IPS DF 4.7 (cell line): ENCODE measurements around the gene CCDC183.

Experiments used
- DNase-seq: peaks from one replicate; pipeline ENCODE4 v3.0.0-alpha.2; 2013; ENCODE audit warnings: low spot score; ENCODE audit errors: extremely low read depth

The CCDC183 gene

DNA sequence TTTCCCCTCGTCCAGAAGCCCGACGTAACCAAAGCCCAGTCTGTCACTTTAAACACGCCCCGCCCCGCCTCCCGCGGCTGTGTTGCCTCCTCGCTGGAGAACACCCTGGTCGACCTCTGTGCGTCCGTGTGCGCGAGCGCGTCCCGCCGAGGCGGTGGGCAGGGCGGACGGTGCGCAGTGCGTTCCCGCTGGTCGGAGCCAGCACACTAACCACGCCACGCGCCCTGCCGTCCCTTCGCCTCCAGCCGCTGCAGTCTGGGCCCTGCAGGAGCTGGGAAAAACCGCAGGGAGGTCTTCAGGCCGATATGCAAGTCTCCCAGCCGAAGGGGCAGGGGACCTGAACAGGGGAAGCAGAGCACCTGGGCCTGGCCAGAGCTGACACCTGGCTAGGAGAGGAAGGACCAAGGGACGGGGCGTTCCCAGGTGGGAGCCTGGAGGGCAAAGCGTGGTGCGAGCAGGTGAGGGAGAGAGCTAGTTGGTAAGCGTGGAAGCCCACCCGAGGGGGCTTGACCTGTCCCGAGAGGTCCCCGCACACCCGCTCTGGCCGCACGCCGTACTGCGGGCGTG, 51.8 kb downstream of the CCDC183 start:
- DNase-seq, result no peak

DNA sequence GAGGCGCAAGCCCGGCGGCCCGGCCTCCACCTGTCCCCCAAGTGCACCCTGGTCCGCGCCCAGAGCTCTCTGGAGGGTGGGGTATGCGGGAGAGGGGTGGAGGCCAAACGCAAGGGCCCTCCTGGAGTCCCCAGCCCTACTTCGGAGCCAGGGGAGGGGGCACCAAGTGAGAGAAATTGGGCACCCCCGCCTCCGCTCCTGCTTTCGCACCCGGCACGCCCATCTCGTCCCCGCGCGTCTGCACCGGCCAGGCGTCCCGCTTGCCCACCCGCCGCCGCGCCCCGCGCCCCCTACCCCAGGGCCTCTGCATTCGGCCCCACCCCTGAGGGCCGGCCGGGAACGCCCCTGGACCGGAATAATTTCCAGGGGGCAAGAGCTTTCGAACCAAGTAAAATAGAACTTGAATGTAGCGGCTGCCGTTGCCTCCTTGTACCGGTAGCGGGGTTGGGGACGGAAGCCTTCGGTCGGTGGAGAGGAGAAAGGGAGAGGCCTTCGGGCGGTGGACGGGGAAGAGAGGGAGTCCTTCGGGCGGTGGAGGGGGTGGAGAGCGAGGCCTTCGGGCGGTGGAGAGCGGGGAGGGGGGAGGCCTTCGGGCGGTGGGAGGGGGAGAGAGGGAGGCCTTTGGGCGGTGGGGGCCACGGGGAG, 52.4 kb downstream of the CCDC183 start:
- DNase-seq, result no peak

DNA sequence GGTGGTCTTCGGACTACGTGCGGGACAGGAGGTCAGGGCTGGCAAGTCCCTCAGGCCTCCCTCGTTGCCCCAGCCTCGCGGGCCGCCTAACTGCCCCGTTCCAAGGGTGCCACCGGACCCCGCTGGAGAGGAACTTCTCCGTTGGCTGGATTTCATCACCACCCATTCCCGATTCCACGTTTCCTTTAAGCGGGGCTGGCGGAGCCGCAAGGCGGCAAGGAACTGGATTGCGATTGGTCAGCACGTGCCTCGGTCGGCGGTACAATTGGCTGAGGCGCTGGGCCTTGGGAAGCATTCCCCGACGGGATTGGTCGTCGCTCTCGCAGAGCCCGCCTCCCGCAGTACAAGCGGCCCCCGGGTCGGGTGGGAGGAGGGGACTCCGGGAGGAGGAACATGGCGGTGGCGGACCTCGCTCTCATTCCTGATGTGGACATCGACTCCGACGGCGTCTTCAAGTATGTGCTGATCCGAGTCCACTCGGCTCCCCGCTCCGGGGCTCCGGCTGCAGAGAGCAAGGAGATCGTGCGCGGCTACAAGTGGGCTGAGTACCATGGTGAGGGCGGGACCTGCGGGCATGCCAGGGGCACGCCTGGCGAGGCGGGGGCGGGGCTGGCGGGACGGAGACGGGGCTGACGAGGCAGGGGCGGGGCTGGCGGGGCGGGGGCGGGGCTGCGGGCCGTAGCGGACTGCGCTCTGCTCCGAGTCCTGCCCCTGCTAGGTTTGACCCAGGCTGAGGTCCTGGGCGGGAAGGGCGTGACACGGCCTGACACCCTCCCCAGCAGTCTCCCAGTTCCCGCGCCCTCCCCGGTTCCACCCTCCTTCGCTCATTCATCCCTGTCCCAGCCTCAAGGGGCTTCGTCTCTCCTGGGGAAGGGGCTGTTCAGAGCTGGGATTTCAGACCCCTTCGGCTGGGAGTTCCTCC, 53.2 kb downstream of the CCDC183 start, which contains the start of gene PHPT1:
PHPT1 (plus strand) TSS at position 372 of the 922 bp plus-strand sequence; CDS start at position 394, 22 bp downstream.
- peak; percentile 99 for DNase-seq

DNA sequence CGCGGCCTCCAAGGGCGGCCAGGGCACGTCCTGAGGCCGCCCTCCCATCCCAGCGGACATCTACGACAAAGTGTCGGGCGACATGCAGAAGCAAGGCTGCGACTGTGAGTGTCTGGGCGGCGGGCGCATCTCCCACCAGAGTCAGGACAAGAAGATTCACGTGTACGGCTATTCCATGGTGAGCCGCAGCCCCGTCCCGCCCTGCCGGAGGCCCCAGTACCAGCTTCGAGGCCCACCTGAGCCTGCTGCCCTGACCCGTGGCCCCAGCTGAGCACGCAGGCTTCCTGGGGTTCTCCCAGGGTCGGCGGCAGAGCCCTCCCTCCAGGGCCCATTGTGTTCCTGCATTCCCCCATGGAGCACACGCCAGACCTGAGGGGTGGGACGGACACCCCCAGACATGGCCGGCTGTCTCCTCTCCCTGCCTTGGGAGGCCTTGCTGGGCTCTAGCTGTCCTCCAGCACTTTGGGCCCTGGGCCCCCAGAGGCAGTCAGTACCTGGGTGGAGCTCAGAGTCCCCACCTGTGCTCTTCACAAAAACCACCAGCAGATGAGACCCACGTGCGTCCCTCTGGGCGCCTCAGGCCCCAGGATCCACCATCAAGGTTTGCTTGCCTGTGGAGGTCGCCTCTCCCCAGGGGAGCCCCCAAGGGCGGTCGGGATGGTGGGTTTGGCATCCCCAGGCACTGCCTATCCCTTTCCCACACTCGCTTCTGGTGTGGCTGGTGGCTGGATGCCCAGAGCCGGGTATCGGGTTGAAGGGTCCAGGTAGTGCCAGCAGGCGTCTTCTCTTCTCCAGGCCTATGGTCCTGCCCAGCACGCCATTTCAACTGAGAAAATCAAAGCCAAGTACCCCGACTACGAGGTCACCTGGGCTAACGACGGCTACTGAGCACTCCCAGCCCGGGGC, 54.1 kb downstream of the CCDC183 start:
- DNase-seq, result no peak

DNA sequence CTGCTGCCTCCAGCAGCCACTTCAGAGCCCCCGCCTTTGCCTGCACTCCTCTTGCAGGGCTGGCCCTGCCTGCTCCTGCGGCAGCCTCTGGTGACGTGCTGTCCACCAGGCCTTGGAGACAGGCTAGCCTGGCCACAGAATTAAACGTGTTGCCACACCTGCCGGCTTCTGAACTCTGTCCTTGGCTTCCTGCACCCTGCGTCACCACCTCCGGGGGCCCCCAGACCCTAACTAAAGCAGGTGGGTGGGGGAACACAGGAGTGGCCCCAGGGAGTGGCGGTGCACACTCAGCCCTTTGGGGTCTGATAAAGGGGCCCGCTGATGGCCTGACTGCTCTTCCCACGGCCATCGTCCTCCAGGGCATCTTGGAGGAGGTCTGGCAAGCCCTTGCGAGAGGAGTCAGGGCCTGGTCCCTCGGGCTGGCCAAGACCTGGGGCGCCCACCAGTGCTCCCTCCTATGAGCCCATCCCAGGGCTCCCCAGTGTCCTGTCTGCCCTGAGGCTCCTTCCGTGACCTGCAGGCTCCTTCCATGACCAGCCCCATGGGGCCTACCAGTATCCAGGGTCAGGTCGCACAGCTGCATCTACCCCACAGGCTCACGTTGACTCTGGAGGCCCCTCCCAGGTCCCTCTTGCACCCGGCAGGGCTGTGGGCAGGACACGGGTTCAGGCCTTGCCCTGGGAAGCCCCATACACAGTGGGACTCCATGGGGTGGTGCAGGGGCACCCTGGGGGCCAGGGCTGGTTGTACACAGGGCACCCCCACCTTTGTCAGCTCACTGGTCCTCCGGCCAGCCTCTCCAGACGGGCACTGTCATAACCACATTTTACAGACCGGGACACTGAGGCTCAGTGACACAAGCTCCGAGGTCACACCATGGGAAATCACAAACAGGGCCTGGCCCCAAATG, 55.0 kb downstream of the CCDC183 start:
- no peak for DNase-seq

DNA sequence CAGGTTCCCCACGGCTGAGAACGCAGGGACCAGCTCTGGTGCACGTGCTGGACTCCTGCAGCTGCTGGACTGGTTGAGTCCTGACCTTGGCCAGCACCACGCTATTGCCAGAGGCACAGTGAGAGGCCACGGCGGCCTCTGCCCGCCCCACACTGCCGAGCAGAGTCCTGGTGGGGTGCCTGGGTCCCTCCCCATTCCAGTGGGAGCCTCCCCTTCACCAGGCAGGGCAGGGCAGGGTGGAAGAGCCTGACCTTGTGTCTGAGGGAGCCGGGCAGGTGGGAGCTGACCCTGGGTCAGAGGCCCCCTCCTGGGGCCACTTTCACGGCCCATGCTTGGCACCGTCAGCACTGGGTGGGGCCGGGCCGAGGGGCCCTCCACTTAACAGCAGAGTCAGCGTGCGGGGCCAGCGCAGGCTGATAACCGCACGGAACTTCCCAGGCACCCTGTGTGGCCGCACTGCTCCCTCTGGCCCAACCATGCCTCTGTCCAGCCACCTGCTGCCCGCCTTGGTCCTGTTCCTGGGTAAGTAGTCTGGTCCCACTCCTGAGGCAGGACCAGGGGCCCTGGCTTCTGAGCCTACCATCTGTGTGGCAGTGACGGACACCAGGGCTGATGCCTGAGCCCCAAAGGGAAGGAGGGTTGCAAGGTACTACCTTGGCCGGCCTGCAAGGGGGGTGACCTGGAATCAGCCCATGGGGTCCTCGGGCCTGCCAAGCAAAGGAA, 56.0 kb downstream of the CCDC183 start, which contains the start of gene MAMDC4:
MAMDC4 (plus strand) TSS at position 406 of the 723 bp plus-strand sequence; CDS start at position 477, 71 bp downstream.
- no peak for DNase-seq

DNA sequence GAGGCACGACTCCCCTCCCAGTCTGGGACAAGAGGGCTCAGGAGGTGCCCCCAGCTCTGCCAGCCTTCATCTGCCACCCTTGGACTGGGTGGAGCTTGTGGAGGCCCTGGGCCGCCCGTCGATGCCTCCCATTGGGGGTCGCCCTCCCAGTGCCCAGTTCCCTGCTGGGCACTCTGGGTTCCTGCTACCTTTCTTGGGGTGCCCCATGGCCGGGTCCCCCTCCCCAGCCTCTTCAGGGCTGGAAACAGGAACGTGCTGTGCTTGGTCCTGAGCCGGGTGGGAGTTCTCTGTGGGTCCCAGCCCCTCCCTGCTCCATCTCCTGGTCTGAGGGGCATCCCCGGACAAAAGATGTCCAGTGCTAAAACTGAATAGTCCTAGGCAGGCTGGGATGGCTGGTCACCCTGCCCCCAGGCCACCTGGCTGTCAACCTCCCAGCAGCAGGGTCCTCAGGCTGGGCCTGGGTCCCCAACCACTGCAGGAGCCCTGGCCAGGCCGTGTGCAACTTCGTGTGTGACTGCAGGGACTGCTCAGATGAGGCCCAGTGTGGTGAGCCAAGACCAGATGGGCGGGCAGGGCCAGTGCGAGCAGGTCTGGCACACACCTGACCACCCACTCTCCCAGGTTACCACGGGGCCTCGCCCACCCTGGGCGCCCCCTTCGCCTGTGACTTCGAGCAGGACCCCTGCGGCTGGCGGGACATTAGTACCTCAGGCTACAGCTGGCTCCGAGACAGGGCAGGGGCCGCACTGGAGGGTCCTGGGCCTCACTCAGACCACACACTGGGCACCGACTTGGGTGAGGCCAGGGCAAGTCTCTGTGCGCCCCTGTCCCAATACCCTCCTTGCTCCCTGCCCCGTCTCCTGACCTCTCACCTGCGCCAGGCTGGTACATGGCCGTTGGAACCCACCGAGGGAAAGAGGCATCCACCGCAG, 56.8 kb downstream of the CCDC183 start:
- DNase-seq, result no peak

DNA sequence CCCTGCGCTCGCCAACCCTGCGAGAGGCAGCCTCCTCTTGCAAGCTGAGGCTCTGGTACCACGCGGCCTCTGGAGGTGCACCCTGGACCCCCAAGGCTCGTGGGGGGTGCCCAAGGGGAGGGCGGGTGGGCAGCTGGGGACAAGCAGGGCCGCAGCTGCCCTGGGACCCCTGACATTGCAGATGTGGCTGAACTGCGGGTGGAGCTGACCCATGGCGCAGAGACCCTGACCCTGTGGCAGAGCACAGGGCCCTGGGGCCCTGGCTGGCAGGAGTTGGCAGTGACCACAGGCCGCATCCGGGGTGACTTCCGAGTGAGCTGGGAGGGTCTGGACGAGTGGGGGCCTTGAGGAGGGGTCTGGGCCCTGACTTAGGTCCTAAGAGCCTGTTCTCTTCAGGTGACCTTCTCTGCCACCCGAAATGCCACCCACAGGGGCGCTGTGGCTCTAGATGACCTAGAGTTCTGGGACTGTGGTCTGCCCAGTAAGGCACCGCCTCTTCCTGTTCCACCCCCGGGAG, 57.5 kb downstream of the CCDC183 start:
- DNase-seq, result no peak

DNA sequence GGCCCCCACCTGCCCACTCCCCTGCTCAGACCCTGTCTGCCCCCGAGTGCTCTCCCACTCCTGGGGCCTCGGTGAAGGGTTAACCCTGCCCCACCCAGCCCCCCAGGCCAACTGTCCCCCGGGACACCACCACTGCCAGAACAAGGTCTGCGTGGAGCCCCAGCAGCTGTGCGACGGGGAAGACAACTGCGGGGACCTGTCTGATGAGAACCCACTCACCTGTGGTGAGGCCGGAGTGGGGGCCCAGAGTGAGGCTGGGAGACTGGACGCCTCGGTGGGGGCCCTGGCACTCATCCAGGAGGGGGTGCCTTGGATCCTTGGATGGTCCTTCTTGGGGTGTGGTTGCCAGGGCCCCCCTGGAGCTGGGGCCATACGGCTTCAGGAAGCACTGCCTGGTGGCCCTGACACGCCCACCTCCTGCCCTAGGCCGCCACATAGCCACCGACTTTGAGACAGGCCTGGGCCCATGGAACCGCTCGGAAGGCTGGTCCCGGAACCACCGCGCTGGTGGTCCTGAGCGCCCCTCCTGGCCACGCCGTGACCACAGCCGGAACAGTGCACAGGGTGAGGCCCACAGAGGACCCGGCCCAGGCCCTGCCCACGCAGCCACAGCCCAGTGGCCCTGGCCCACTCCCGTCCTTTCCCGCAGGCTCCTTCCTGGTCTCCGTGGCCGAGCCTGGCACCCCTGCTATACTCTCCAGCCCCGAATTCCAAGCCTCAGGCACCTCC, 58.1 kb downstream of the CCDC183 start:
- DNase-seq, result no peak

DNA sequence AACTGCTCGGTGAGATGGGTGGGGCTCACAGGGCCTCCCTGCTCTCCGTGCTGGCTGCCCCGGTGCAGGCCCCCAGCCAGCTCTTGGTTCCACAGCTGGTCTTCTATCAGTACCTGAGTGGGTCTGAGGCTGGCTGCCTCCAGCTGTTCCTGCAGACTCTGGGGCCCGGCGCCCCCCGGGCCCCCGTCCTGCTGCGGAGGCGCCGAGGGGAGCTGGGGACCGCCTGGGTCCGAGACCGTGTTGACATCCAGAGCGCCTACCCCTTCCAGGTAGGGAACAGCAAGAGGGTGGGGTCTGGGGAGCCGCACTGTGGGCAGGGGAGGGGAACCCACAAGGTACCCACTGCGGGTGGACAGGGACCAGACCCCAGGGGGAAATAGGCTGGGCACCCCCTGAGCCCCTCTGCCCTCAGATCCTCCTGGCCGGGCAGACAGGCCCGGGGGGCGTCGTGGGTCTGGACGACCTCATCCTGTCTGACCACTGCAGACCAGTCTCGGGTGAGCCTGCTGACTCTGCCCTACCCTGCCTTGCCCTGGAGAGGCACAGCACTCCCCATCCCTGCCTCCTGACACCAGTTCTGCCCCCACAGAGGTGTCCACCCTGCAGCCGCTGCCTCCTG, 58.8 kb downstream of the CCDC183 start:
- DNase-seq, result no peak

DNA sequence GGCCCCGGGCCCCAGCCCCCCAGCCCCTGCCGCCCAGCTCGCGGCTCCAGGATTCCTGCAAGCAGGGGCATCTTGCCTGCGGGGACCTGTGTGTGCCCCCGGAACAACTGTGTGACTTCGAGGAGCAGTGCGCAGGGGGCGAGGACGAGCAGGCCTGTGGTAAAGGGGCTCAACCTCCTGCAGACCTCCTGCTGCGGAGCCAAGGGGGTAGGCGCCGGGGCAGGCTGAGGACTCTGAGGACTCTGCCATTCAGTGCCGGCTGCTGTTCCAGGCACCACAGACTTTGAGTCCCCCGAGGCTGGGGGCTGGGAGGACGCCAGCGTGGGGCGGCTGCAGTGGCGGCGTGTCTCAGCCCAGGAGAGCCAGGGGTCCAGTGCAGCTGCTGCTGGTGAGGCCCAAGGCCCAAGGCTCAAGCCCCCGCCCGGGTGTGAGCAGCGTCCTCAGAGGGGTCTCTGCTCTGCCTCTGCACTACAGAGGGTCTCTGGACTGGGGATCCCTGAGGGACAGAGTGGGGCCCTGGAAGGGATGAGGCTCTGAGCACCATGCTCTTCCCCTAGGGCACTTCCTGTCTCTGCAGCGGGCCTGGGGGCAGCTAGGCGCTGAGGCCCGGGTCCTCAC, 59.4 kb downstream of the CCDC183 start:
- no peak for DNase-seq

DNA sequence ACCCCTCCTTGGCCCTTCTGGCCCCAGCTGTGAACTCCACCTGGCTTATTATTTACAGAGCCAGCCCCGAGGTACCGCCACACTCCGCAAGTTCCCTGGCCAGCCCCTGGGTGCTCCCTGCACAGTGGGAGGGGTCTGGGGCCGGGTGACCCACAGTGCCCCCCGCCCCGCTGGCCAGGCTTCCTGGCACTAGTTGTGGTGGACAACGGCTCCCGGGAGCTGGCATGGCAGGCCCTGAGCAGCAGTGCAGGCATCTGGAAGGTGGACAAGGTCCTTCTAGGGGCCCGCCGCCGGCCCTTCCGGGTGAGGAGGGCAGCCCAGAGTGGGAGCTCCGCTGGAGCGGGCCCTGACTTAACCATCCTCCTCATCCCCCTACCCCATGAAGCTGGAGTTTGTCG, 59.9 kb downstream of the CCDC183 start:
- no peak for DNase-seq

DNA sequence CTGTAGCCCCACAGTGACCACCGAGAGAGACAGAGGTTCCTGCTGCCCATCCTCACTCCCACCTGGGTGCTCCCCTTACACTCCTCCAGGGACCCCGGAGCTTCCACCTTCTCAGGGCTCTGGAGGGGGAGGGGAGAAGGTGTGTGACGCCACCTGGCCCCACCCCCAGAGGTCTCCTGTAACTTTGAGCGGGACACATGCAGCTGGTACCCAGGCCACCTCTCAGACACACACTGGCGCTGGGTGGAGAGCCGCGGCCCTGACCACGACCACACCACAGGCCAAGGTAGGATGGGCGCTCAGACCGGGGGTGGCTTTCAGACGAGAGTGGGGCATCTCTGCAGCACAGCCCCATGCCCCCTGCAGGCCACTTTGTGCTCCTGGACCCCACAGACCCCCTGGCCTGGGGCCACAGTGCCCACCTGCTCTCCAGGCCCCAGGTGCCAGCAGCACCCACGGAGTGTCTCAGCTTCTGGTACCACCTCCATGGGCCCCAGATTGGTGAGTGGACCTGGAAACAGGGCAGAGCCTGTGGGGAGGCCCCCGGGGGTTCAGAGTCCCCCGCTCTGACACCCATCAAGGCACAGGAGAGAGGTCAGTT, 60.5 kb downstream of the CCDC183 start:
- DNase-seq, result no peak

DNA sequence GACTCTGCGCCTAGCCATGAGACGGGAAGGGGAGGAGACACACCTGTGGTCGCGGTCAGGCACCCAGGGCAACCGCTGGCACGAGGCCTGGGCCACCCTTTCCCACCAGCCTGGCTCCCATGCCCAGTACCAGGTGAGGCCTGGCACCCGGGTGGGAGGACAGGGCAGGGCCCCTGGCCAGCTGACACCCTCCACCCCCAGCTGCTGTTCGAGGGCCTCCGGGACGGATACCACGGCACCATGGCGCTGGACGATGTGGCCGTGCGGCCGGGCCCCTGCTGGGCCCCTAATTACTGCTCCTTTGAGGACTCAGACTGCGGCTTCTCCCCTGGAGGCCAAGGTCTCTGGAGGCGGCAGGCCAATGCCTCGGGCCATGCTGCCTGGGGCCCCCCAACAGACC, 61.0 kb downstream of the CCDC183 start:
- DNase-seq, result no peak
